ENCODE data around the gene SYT9.

Gene SYT9

GRCh38 chr11:7427733-7428132, 176.0 kb downstream of the SYT9 start:
- no peak for DNase-seq (ENCODE audit: low read depth)

DNA sequence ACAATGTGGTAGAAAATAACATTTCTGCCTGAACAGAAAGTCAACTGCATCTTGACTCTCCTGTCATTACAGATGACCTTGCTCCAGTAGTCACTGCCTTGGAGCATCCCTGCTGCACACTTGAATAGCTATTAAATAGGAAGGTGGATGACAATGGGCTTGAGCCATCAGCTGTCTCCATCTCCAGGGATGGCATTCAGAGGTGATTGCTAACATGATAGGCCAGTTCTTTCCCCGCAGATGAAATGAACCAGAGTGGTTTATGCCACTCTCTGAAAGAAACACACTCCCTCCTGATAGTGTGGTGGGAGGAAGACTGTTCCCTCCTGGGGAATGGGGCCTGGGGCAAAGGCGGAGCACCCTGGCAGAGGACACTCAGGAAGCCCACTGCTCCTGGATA, 176.5 kb downstream of the SYT9 start:
- no peak for DNase-seq (ENCODE audit: low read depth)

DNA sequence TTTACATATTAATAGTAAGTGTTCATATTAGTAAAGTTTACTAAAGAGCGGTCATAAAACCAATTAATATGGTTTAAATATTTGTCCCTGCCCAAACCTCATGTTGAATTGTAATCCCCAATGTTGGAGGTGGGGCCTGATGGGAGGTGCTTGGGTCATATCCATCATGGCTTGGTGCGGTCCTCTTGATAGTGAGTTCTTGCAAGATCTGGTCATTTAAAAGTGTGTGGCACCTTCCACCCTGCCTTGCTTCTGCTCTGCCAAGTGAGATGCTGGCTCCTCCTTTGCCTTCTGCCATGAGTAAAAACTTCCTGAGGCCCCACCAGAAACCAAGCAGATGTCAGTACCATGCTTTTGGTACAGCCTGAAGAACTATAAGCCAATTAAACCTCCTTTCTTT, 178.8 kb downstream of the SYT9 start:
- no peak for DNase-seq (ENCODE audit: low read depth)

DNA sequence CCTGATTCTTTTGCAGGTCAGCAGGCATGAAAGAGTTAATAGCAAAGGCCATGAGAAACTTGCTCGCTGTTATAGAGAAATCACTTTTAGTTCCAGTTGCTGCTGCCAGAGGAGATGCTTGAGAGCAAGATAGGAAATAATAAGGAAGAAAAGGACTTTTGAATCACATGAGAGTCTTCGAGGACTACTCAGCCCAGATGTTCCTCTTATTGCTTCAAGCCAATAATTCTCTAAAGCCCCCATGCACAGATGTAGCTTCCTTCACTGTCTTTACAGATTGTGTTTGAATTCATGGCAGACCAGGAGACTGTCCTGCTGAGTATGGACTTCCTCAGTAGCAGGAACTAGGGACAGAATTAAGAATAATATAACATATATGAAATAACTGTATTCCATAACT, 183.5 kb downstream of the SYT9 start:
- DNase-seq (ENCODE audit: low read depth), result no peak

GRCh38 chr11:7436146-7436545, 184.4 kb downstream of the SYT9 start:
- DNase-seq (ENCODE audit: low read depth), result no peak

DNA sequence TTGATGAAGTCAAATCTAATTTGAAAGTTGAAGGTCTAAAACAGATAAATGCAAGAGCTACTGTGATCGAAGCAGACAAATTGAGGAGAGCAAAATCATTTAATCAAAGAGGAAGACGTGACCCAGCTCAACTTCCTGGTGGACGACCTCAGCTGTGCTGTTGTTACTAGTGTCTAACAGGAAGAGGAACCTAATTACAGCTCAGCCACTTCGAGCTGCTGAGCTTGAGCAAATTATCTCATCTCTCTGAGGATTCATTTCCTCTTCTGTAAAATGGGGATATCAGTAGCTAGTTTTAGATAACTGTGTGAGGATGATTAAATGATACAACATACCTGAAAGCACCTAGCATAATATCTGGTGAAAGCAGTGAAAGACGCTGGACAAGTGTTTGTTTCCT, 185.0 kb downstream of the SYT9 start:
- DNase-seq (ENCODE audit: low read depth), result no peak

- no peak for DNase-seq (ENCODE audit: low read depth)
These were observed 186.0 kb downstream of the SYT9 start for GRCh38 chr11:7437696-7438095.

DNA sequence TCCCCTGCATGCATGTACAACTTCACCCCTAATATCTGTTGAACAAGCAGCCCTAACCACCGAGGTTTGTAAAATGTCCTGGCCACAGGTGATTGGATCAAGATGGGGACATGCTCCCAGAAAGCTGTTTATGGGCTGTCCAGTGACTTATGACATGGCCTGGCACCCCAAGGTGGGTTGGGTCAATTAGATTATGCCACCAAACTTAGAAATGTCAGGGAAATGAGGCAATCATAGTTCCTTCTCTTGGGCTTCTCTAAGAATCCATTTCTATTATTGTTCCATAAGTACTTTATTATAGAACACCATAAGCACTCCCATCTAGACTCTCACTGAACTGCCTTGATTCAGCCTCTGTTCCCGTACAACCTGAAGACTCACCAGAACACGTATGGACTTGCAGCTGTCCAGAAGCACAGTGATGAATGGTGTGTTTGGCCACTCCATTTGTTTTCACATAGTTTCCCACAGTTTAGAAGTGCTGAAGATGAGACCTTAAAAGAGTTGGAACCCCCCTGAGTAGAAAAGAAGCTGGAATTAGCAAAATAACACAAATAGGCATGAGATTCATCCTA, 188.1 kb downstream of the SYT9 start:
- no peak for DNase-seq (ENCODE audit: low read depth)

GRCh38 chr11:7442588-7443215, 191.0 kb downstream of the SYT9 start:
- peak; percentile 43 for DNase-seq (ENCODE audit: low read depth)

GRCh38 chr11:7444091-7444981, 192.6 kb downstream of the SYT9 start:
- DNase-seq (ENCODE audit: low read depth), result no peak

DNA sequence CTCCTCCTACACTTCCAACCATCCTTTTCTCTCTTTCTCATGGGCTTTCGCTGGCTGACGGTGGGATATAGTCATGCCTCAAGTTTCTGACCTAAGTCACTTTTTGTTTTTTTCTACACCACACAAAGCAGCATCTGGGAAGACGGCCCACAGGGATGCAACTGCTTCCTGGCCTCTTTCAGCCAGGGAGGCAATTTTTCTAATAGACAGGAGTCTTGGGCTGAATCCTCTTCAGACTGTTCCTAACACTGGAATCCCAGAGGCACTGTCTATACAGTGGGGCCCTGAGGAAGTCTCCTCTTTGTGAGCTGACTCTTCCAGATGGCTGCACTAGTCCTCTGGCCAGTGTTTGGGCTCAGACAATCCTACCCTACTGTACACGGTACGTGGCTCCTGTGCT, 193.9 kb downstream of the SYT9 start:
- DNase-seq (ENCODE audit: low read depth), result no peak

GRCh38 chr11:7448201-7448600, 196.5 kb downstream of the SYT9 start:
- no peak for DNase-seq (ENCODE audit: low read depth)

DNA sequence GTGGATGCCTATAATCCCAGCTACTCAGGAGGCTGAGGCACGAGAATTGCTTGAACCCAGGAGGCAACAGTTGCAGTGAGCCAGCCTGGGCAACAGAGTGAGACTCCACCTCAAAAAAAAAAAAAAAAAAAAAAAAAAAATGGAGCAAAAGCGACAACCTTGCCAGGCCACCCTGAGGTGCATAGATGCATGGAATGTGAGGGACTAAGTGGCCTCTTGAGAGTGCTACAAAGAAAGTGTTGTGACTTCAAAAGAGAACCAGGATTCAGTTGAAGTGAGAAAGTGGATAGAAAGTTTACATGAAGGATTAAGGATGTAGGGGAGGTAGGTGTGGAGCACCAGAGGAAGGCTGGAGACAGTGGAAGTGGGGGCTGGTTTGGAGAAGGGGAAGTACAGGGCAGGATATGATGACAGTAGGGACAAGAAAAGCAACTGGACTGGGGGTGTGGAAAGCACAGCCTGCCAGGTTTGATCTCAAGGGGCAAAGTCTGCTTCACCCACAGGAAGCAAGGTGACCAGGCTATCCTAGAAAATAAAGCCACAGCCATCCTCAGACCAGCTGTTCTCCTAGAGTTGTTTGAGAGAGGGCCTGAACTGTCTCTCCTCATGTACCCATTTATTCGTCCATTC, 197.6 kb downstream of the SYT9 start:
- DNase-seq (ENCODE audit: low read depth), result no peak

DNA sequence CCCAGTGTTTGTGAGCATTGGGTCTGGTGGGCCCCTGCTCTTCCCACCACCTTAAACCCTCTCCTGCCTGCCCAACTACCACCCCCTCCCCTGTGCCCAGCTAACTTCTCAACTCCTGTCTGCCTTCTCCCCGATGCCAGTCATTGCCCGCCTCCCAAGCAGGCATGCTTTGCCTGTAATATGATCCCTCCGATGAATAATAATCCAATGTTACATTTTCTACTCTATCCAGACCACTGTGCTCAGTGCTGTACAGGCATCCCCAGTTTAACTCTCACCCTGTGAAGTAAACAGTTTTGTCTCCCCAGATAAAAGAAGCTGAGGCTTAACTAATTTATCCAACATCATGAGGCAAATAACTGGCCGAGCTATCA, 198.1 kb downstream of the SYT9 start:
- no peak for DNase-seq (ENCODE audit: low read depth)

- no peak for DNase-seq (ENCODE audit: low read depth)
These were observed 199.1 kb downstream of the SYT9 start for GRCh38 chr11:7450836-7451235.

- DNase-seq (ENCODE audit: low read depth), result no peak
These were observed 199.8 kb downstream of the SYT9 start for GRCh38 chr11:7451520-7451919.

DNA sequence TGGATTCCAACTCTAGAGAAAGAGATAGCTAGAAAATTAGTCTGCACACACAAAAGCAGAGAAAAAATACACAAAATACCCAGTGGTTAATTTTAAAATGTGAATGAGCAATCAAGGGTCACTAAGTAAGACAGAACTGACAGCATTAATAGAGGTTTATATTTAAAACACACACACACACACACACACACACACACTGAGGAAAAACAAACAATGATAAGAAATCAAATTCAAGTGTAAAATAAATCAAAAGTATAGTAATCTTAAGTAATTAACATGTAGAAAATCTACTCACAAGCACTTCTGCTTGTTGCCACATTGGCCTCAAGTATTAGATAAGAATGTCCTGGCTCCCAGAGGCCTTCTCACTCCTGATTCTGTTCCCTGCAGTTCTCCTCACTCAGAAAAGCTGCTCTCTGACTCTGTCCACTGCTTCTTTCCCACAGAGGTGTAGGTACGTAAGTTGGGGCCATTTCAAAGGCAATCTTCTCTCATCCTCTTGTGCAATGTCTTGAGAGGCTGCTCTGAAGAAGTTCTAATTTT, 200.3 kb downstream of the SYT9 start:
- DNase-seq (ENCODE audit: low read depth), result no peak

GRCh38 chr11:7454854-7455253, 203.2 kb downstream of the SYT9 start:
- no peak for DNase-seq (ENCODE audit: low read depth)

GRCh38 chr11:7457211-7457610, 205.5 kb downstream of the SYT9 start:
- DNase-seq (ENCODE audit: low read depth), result no peak

DNA sequence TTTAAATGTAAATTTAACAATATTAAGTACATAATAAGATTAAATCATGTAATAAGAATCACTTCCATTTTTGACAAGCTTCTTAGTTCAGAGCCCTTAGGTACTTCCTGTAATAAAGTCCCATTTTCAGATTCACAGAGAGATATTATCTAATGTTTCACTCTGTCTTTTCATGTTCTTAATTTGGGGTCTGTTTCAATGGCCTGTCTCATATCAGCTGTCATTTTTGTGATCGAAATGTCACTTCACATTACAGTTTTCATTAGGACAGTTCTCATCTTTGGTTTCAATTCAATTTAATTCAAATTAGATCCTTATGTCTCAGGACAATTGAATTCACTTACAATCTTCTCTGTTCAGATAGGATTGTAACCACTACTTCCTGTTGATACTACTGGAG, 211.0 kb downstream of the SYT9 start:
- no peak for DNase-seq (ENCODE audit: low read depth)

DNA sequence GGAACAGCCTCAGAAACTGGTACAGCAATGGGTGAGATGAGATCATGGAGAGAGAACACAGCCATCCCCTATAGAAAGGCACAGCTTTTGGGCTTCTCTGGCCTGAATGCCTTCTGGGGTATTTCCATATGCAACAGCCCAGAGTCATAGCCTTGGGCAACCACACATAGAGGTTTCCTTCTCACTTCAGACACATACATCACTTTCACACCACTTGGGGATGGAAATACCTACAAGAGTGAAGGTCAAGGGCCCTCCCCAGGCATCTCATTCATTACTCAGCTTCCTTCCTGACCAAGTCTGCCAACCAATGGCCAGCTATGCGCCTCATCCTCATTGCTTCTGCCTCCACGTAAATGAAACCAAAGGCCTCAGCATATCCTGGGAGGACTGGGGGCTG, 215.9 kb downstream of the SYT9 start:
- DNase-seq (ENCODE audit: low read depth), result no peak

GRCh38 chr11:7469351-7469865, 217.7 kb downstream of the SYT9 start:
- no peak for DNase-seq (ENCODE audit: low read depth)
